ENCODE data around the gene SIGLEC5.

GRCh38 chr19:51628153-51628939 lies 1.9 kb downstream of the SIGLEC5 start:
- TF ChIP-seq CTCF (IDR thresholded peaks at IDR 0.05) (no peak), POLR2A (IDR thresholded peaks at IDR 0.05) (no peak), POLR2AphosphoS5 (IDR thresholded peaks at IDR 0.05) (no peak)
